H1 (cell line): ENCODE results near the gene MXD1. TPM values are rescaled to one million over a fixed set of nuclear protein-coding genes. Genes with fewer than 3 reads are reported as not detected.

Source experiments
- CTCF ChIA-PET: fragments of 300-600 bp; sonication (Branson Sonifier 250); formaldehyde crosslinking; loops from one replicate; lab custom pipeline; 2021; ENCODE audit not compliant: partially characterized antibody; lab: Charles Lee
- POLR2A ChIA-PET: fragments of 300-600 bp; sonication (Branson Sonifier 250); formaldehyde crosslinking; loops from one replicate; lab custom pipeline; 2021; ENCODE audit warnings: inconsistent platforms; ENCODE audit not compliant: partially characterized antibody; lab: Charles Lee
- DNase-seq, 2 experiments: peaks; one replicate each; pipeline versions ENCODE4 v3.0.0 to v3.0.0-alpha.2; 2010 to 2022; ENCODE audit warnings: low spot score in 2 of 2, low read depth in 1 of 2, mixed read lengths in 1 of 2
- FAIRE-seq: peaks from 2 replicates; lab custom pipeline; 2011; peaks lifted over from hg19 to GRCh38; lab: Jason Lieb, UNC
- H2AFZ ChIP-seq: 2 replicates; pipeline ENCODE4 v1.8.1; 2012; ENCODE audit warnings: low read length, inconsistent platforms
- H2AK5ac ChIP-seq: 2 replicates; pipeline ENCODE4 v1.6.1; 2013; ENCODE audit warnings: low read depth, low read length
- H2BK120ac ChIP-seq: replicated peaks from 2 replicates; pipeline ENCODE3; 2013; ENCODE audit warnings: low read depth, low read length, inconsistent platforms
- H2BK12ac ChIP-seq: 2 replicates; pipeline ENCODE4 v1.6.1; 2013; ENCODE audit warnings: low read depth, low read length
- H2BK15ac ChIP-seq: 2 replicates; pipeline ENCODE4 v1.6.1; 2013; ENCODE audit warnings: low read length
- H2BK20ac ChIP-seq: 2 replicates; pipeline ENCODE4 v1.6.1; 2013; ENCODE audit warnings: low read length
- H2BK5ac ChIP-seq: 2 replicates; pipeline ENCODE4 v1.6.1; 2013; ENCODE audit warnings: low read depth, low read length
- H3K14ac ChIP-seq: 2 replicates; pipeline ENCODE4 v1.6.1; 2013; ENCODE audit warnings: inconsistent platforms; ENCODE audit not compliant: insufficient read length
- H3K18ac ChIP-seq: 2 replicates; pipeline ENCODE4 v1.6.1; 2013; ENCODE audit warnings: low read length; ENCODE audit errors: extremely low read depth
- H3K23ac ChIP-seq: 2 replicates; pipeline ENCODE4 v1.6.1; 2013; ENCODE audit warnings: inconsistent platforms; ENCODE audit not compliant: insufficient read length
- H3K23me2 ChIP-seq: 2 replicates; pipeline ENCODE4 v1.6.1; 2013; ENCODE audit warnings: low read depth, low read length
- H3K27ac ChIP-seq: 2 replicates; pipeline ENCODE4 v1.6.1; 2011; ENCODE audit warnings: low read depth, low read length, inconsistent platforms
- H3K27me3 ChIP-seq, 4 experiments: replicated peaks in 1 of 4; 1 replicate in 1 of 4; 2 replicates in 3 of 4; pipeline versions ENCODE4 v1.6.1 to v1.8.1; 2011 to 2013; ENCODE audit warnings: low read length in 3 of 4, mild to moderate bottlenecking in 3 of 4, inconsistent platforms in 2 of 4, mixed read lengths in 2 of 4, moderate library complexity in 1 of 4; ENCODE audit not compliant: control insufficient read depth in 3 of 4, insufficient read depth in 3 of 4; ENCODE audit errors: extremely low read depth in 1 of 4
- H3K36me3 ChIP-seq, 4 experiments: 2 replicates each; pipeline versions ENCODE4 v1.6.1 to v1.8.1; 2011 to 2013; ENCODE audit warnings: mild to moderate bottlenecking in 4 of 4, low read length in 3 of 4, moderate library complexity in 2 of 4, control low read depth in 1 of 4, inconsistent platforms in 1 of 4; ENCODE audit not compliant: insufficient read depth in 4 of 4, control insufficient read depth in 2 of 4
- H3K4ac ChIP-seq: replicated peaks from 2 replicates; pipeline ENCODE3; 2013; ENCODE audit warnings: low read length, low read depth, mixed read lengths, inconsistent platforms; ENCODE audit not compliant: insufficient read length
- H3K4me1 ChIP-seq, 4 experiments: replicated peaks in 1 of 4; 1 replicate in 1 of 4; 2 replicates in 3 of 4; pipeline versions ENCODE4 v1.6.1 to v1.8.1; 2011 to 2013; ENCODE audit warnings: low read length in 3 of 4, inconsistent platforms in 2 of 4, mixed read lengths in 1 of 4; ENCODE audit not compliant: insufficient read depth in 4 of 4, control insufficient read depth in 3 of 4
- H3K4me2 ChIP-seq, 2 experiments: 2 replicates each; pipeline versions ENCODE4 v1.6.1 to v1.8.1; 2011 to 2013; ENCODE audit warnings: low read depth in 2 of 2, low read length in 2 of 2, control low read depth in 1 of 2, inconsistent platforms in 1 of 2, mild to moderate bottlenecking in 1 of 2; ENCODE audit not compliant: insufficient read depth in 1 of 2
- H3K4me3 ChIP-seq, 4 experiments: fragments of 200-600, 300-600 bp in 1 of 4; sonication (generic), shearing (Covaris generic), sonication (Bioruptor Twin) in 1 of 4; 2 replicates each; pipeline versions ENCODE4 v1.5.1 to v1.8.1; 2011 to 2016; ENCODE audit warnings: low read length in 4 of 4, low read depth in 3 of 4, control low read depth in 2 of 4, inconsistent platforms in 2 of 4, mild to moderate bottlenecking in 2 of 4, mixed read lengths in 1 of 4, moderate library complexity in 1 of 4; ENCODE audit not compliant: insufficient read depth in 2 of 4; ENCODE audit errors: extremely low read depth in 1 of 4
- H3K56ac ChIP-seq: replicated peaks from 2 replicates; pipeline ENCODE3; 2013; ENCODE audit warnings: low read depth, mild to moderate bottlenecking, mixed read lengths, low read length, inconsistent platforms; ENCODE audit not compliant: insufficient read length
- H3K79me1 ChIP-seq: 2 replicates; pipeline ENCODE4 v1.6.1; 2013; ENCODE audit warnings: low read depth, low read length, control low read depth
- H3K79me2 ChIP-seq, 2 experiments: 2 replicates each; pipeline versions ENCODE4 v1.6.1 to v1.8.1; 2012 to 2013; ENCODE audit warnings: low read length in 2 of 2, mild to moderate bottlenecking in 2 of 2, inconsistent platforms in 1 of 2; ENCODE audit not compliant: insufficient read depth in 2 of 2, control insufficient read depth in 1 of 2
- H3K9ac ChIP-seq, 4 experiments: replicated peaks in 1 of 4; 1 replicate in 1 of 4; 2 replicates in 3 of 4; pipeline versions ENCODE4 v1.6.1 to v1.8.1; 2011 to 2013; ENCODE audit warnings: low read depth in 3 of 4, low read length in 3 of 4, control low read depth in 2 of 4, mild to moderate bottlenecking in 2 of 4, moderate library complexity in 2 of 4, inconsistent platforms in 1 of 4; ENCODE audit errors: extremely low read depth in 1 of 4
- H3K9me3 ChIP-seq, 2 experiments: 2 replicates each; pipeline versions ENCODE4 v1.6.1 to v1.8.1; 2012 to 2013; ENCODE audit warnings: mild to moderate bottlenecking in 2 of 2, moderate library complexity in 2 of 2, control low read depth in 1 of 2, inconsistent platforms in 1 of 2, low read depth in 1 of 2, low read length in 1 of 2, mixed read lengths in 1 of 2; ENCODE audit not compliant: insufficient read depth in 2 of 2
- H4K20me1 ChIP-seq, 2 experiments: replicated peaks in 1 of 2; 2 replicates each; pipeline versions ENCODE3 to v1.8.1; 2011 to 2013; ENCODE audit warnings: inconsistent platforms in 2 of 2, low read length in 2 of 2, mild to moderate bottlenecking in 1 of 2; ENCODE audit not compliant: insufficient read depth in 2 of 2, control insufficient read depth in 1 of 2
- H4K5ac ChIP-seq: 2 replicates; pipeline ENCODE4 v1.6.1; 2013; ENCODE audit warnings: low read length, low read depth, mixed read lengths, inconsistent platforms; ENCODE audit not compliant: insufficient read length
- H4K8ac ChIP-seq: 2 replicates; pipeline ENCODE4 v1.8.0; 2013; ENCODE audit warnings: mild to moderate bottlenecking, moderate library complexity, low read length, inconsistent platforms; ENCODE audit not compliant: insufficient read depth; ENCODE audit errors: extremely low read depth
- H4K91ac ChIP-seq: replicated peaks from 2 replicates; pipeline ENCODE3; 2013; ENCODE audit warnings: low read length, mixed read lengths, inconsistent platforms; ENCODE audit not compliant: insufficient read length
- BRCA1 ChIP-seq: IDR thresholded peaks from 2 replicates; pipeline ENCODE4 v1.6.1; 2012; ENCODE audit warnings: low read depth, low read length, improper control_type of control experiment
- CHD1 ChIP-seq: IDR thresholded peaks from 2 replicates; pipeline ENCODE4 v1.6.1; 2012; ENCODE audit warnings: low read depth, low read length, improper control_type of control experiment
- HDAC2 ChIP-seq, 2 experiments: fragments of 300-600 bp in 1 of 2; sonication (generic) in 1 of 2; IDR thresholded peaks; 2 replicates each; pipeline ENCODE4 v1.6.1; 2011 to 2012; ENCODE audit warnings: low read depth in 2 of 2, low read length in 2 of 2, mild to moderate bottlenecking in 2 of 2, moderate library complexity in 2 of 2, borderline replicate concordance in 1 of 2, inconsistent platforms in 1 of 2
- SIRT6 ChIP-seq: IDR thresholded peaks from one replicate; pipeline ENCODE4 v1.7.1; 2012; ENCODE audit warnings: low read length, inconsistent platforms
- SP2 ChIP-seq: IDR thresholded peaks from 2 replicates; pipeline ENCODE4 v1.6.1; 2012; ENCODE audit warnings: mild to moderate bottlenecking, low read length, inconsistent platforms
- SP4 ChIP-seq: IDR thresholded peaks from 2 replicates; pipeline ENCODE4 v1.6.1; 2012; ENCODE audit warnings: low read length, inconsistent platforms
- TAF7 ChIP-seq: optimal IDR thresholded peaks from 2 replicates; pipeline ENCODE3; 2011; ENCODE audit warnings: low read depth, mild to moderate bottlenecking, inconsistent platforms, low read length, moderate library complexity, borderline replicate concordance
- WGBS, 2 experiments: shearing (Covaris generic) in 1 of 2; methylation state at CpG; one replicate each; pipeline versions ENCODE4 v1.1.6 to v1.1.7; 2013 to 2015; ENCODE audit warnings: low lambda C conversion rate in 2 of 2, mixed read lengths in 2 of 2, inconsistent platforms in 1 of 2, low coverage in 1 of 2, missing lambda C conversion rate in 1 of 2; ENCODE audit not compliant: insufficient replicate concordance in 2 of 2, insufficient coverage in 1 of 2, insufficient read length in 1 of 2; ENCODE audit errors: extremely low coverage in 1 of 2, missing lambda C conversion rate in 1 of 2; 5-methylcytosine and 5-hydroxymethylcytosine counted together
- polyA plus RNA-seq, 7 experiments: library from polyadenylated mRNA; depleted of rRNA in 3 of 7; stranded (reverse) in 5 of 7; unstranded in 2 of 7; fragments of >200 nt in 5 of 7; fragments of 200-250 nt in 2 of 7; gene quantifications; 1 replicate in 5 of 7; 2 replicates in 1 of 7; 4 replicates in 1 of 7; pipeline versions ENCODE4 v1.2.1 to v1.2.3, GENCODE V29; 2011 to 2013; ENCODE audit warnings: missing spikeins in 2 of 7, mixed read lengths in 2 of 7
- total RNA-seq: library from RNA; stranded (reverse); fragmentation: NEBNext Ultra II Directional; extraction: Animal tissue kit (Norgen Biotek cat#: 25700); gene quantifications from 2 replicates; pipeline ENCODE4 v1.2.1, GENCODE V29; 2021
- TF ChIP-seq, protein P1 (sequence below): IDR thresholded peaks from 2 replicates; pipeline ENCODE4 v1.6.1; 2011; ENCODE audit warnings: low read length, improper control_type of control experiment

The MXD1 gene
- total and polyA plus RNA-seq, 2 of the 8 experiments (the other 6 are each of a cell fraction or from before 2014, with no cell fraction given), result 1.6 to 2.6 TPM

DNA sequence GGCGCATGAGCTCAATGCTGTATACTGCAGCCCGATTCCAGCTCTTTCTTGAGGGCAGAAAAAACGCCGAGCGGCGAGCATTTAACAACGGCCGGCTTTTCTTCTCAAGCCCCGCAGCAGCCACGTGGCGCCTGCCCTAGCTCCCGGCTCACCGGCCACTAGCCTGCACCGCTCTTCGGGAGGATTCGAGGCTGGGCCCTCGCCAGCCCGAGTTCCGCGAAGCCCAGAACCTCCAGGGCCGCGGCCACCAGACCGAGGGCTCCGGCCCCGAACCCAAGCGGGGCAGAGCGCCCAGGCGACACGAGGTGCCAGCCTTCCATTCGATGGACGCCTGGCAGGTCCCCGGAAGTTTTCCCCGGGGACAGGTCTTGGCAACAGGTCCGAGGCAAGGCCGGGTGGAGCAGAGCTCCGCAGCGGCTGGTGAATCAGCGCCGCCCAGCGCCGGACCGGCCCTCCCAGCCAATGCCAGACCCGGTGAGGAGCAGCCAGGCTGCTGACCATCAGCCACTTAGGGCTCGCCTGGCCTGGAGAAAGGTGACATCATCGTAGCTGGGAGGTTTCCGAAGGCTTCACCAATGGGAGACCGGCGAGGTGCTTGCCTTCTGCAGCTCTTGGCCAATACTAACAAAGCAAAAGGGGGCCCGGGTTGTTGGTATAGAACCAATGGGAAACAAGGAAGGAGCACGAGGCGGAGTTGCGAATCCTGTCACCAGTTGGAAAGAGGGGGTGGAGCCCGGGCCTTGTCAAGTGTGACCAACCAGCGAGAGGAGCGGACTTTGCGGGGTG, 552 bp upstream of the MXD1 start:
- H3K23me2 ChIP-seq, result peaks cover 4% of the 10 kb centered on the region; the same call in 1 of the 2 replicates
- H3K56ac ChIP-seq, result peak overlapping the region; percentile 89
- no peaks in the 10 kb centered on the region for H3K79me1 ChIP-seq
- no peak overlapping the region for H3K4ac ChIP-seq
- no peaks in the 10 kb centered on the region for H3K9me3 ChIP-seq
- H3K9ac ChIP-seq, result peak overlapping the region; percentile 65 to 96 (median 90)
- no peak overlapping the region for H2AFZ ChIP-seq
- no peak overlapping the region for H3K23ac ChIP-seq
- H3K36me3 ChIP-seq, result no peaks in the 10 kb centered on the region; a peak in 2 of 8 replicates
- H3K79me2 ChIP-seq, result no peaks in the 10 kb centered on the region
- peak overlapping the region; percentile 10 for H4K91ac ChIP-seq
- H4K20me1 ChIP-seq, result peaks cover 0 to 2% of the 10 kb centered on the region in 2 experiments
- H2AK5ac ChIP-seq, result no peak overlapping the region
- FAIRE-seq (peak; percentile 85), DNase-seq (peak; percentile 91 to 100)
- H3K27ac ChIP-seq, result peak overlapping the region; percentile 93
- peak overlapping the region; percentile 53 to 76 (median 70) for H3K4me3 ChIP-seq
- no peak overlapping the region for H2BK15ac ChIP-seq
- no peak overlapping the region for H3K14ac ChIP-seq
- peak overlapping the region; percentile 7 to 77 for H3K4me2 ChIP-seq
- H2BK120ac ChIP-seq, result no peak overlapping the region
- no peaks in the 10 kb centered on the region for H3K27me3 ChIP-seq
- peak overlapping the region; percentile 76 for H4K5ac ChIP-seq
- peak overlapping the region; percentile 99 for H4K8ac ChIP-seq
- 2% methylated on average over 56 of the region's 56 CpGs; no CpG with 5 or more reads in 1 of the 2 experiments for WGBS, 2 experiments
- no peak overlapping the region for H2BK20ac ChIP-seq
- 0 out of 2 replicates have a peak overlapping the region, but pooled peaks have one; percentile 41 for H2BK5ac ChIP-seq
- H3K18ac ChIP-seq, result no peak overlapping the region
- no peak overlapping the region for H2BK12ac ChIP-seq
- POLR2A ChIA-PET, result interaction anchor here (0.5 to 11.6 kb wide), 64 partner anchors 9 to 477 kb away, joined by 3 to 180 read pairs (median 4); partner anchors contain the start of genes C2orf42, GMCL1, NFU1 and PCBP1
- CTCF ChIA-PET, result interaction anchor here (0.7 to 4.5 kb wide), 25 partner anchors 19 to 277 kb away, joined by 3 to 42 read pairs (median 5); partner anchors contain the start of genes C2orf42 and SNRNP27
- no peaks in the 10 kb centered on the region for H3K4me1 ChIP-seq
- TF ChIP-seq SIRT6 (no peak), TAF7 (peak; percentile 97), BRCA1 (no peak), SP2 (no peak; the same call in none of the 2 replicates), HDAC2 (IDR thresholded peaks at IDR 0.05; ENCODE audit: borderline replicate concordance in 1 of 2, low read depth in 2 of 2, low read length in 2 of 2) (no peak), SP4 (no peak), CHD1 (no peak)
- TF ChIP-seq, protein P1, sequence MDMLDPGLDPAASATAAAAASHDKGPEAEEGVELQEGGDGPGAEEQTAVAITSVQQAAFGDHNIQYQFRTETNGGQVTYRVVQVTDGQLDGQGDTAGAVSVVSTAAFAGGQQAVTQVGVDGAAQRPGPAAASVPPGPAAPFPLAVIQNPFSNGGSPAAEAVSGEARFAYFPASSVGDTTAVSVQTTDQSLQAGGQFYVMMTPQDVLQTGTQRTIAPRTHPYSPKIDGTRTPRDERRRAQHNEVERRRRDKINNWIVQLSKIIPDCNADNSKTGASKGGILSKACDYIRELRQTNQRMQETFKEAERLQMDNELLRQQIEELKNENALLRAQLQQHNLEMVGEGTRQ, result 0 out of 2 replicates have a peak, but pooled peaks have one; percentile 11
